Immature natural killer cell (primary cell): Measurements from ENCODE around the gene IGFBP7. TPM values are rescaled to one million over a fixed set of nuclear protein-coding genes. Genes with fewer than 3 reads are reported as not detected.
"Not testable (repeated sequence)": the region's sequence is repeated elsewhere in the genome, so short reads cannot be mapped to it uniquely, and the experiment has no call there.

Experiments used
- DNase-seq, 3 donors: peaks; one replicate each; pipeline ENCODE4 v3.0.0; 2022; ENCODE audit warnings: mixed read lengths in 1 of 3
- H3K27ac Mint-ChIP-seq, 6 donors: one replicate each; pipeline ENCODE4 v1.8.0; 2020; ENCODE audit warnings: mixed read lengths in 6 of 6, mild to moderate bottlenecking in 5 of 6, inconsistent platforms in 4 of 6, moderate library complexity in 3 of 6
- H3K27me3 Mint-ChIP-seq, 3 donors: one replicate each; pipeline ENCODE4 v1.8.0; 2020 to 2021; ENCODE audit warnings: low read depth in 3 of 3, mild to moderate bottlenecking in 3 of 3, mixed read lengths in 3 of 3, moderate library complexity in 3 of 3, inconsistent platforms in 1 of 3
- H3K36me3 Mint-ChIP-seq, 3 donors: one replicate each; pipeline ENCODE4 v1.8.0; 2020; ENCODE audit warnings: mixed read lengths in 3 of 3, inconsistent platforms in 2 of 3, mild to moderate bottlenecking in 2 of 3
- H3K4me1 Mint-ChIP-seq, 2 donors: one replicate each; pipeline ENCODE4 v1.8.0; 2020; ENCODE audit warnings: inconsistent platforms in 2 of 2, mild to moderate bottlenecking in 2 of 2, mixed read lengths in 2 of 2, moderate library complexity in 1 of 2
- H3K4me3 Mint-ChIP-seq, 5 donors: one replicate each; pipeline ENCODE4 v1.8.0; 2020; ENCODE audit warnings: mild to moderate bottlenecking in 5 of 5, mixed read lengths in 5 of 5, inconsistent platforms in 3 of 5, moderate library complexity in 3 of 5
- H3K9me3 Mint-ChIP-seq, 6 donors: one replicate each; pipeline ENCODE4 v1.8.0; 2020; ENCODE audit warnings: mild to moderate bottlenecking in 6 of 6, mixed read lengths in 6 of 6, inconsistent platforms in 4 of 6, moderate library complexity in 3 of 6
- polyA plus RNA-seq, 3 donors: library from polyadenylated mRNA; unstranded; fragments of 300-500 nt; fragmentation: Illumina TruSeq; gene quantifications; one replicate each; pipeline ENCODE4 v1.2.3, GENCODE V29; 2021

IGFBP7 gene
- polyA plus RNA-seq, 3 donors from 2014 or later = 192 to 270 (median 246) TPM

- H3K4me1 Mint-ChIP-seq = peaks cover 42 to 74% of the 10 kb centered on the region in 2 donors
- no peaks in the 10 kb centered on the region for H3K27me3 Mint-ChIP-seq
- H3K27ac Mint-ChIP-seq = no peak overlapping the region
Measured at GRCh38 chr4:57070461-57070860, 39.7 kb downstream of the IGFBP7 start.

DNA sequence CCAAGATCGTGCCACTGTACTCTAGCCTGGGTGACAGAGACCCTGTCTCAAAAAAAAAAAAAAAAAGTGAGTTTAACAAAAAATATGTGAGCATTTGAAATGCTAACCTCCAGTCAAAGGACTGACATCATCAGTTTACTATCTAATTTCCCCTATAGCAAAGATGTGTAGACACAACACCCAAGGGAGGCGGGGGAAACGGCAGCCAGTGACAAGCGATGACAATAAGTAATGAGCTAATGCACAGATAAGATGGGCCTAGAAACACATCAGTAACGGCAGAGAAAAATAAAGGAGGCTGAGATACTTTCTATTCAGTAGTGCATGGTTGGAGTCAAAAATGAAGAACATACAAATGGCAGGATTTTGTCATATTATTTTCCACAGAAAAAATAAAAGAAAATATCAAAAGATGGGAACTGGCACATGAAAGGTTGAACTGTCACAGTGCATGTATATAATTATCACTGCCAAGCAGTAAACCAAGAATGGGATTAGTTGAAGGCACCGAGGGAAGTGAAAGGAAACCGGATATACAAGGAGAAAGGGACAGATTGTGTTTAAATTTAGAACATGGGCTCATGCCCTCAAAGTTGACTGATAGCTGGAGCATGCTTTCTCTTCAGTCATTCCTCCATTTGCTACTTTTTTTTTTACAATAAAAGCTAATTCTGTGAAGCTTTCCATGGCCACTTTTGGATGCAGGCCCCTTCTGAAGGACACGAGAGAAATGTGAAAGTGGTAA is 41.8 kb downstream of the IGFBP7 start:
- H3K36me3 Mint-ChIP-seq = peaks cover 0 to 10% (median 0%) of the 10 kb centered on the region in 3 donors
- H3K4me1 Mint-ChIP-seq = peaks cover 30 to 58% of the 10 kb centered on the region in 2 donors
- H3K9me3 Mint-ChIP-seq = no peaks in the 10 kb centered on the region
- peak overlapping the region in 3 of 6 donors; percentile 15 to 33 (median 17) for H3K27ac Mint-ChIP-seq
- H3K4me3 Mint-ChIP-seq = no peak overlapping the region
- no peak for DNase-seq
- H3K27me3 Mint-ChIP-seq = no peaks in the 10 kb centered on the region

More at GRCh38 chr4:57070461-57070860, 39.7 kb downstream of the IGFBP7 start:
- H3K36me3 Mint-ChIP-seq = peaks cover 0 to 11% (median 6%) of the 10 kb centered on the region in 3 donors
- H3K4me3 Mint-ChIP-seq = no peak overlapping the region
- no peak for DNase-seq
- no peaks in the 10 kb centered on the region for H3K9me3 Mint-ChIP-seq

DNA sequence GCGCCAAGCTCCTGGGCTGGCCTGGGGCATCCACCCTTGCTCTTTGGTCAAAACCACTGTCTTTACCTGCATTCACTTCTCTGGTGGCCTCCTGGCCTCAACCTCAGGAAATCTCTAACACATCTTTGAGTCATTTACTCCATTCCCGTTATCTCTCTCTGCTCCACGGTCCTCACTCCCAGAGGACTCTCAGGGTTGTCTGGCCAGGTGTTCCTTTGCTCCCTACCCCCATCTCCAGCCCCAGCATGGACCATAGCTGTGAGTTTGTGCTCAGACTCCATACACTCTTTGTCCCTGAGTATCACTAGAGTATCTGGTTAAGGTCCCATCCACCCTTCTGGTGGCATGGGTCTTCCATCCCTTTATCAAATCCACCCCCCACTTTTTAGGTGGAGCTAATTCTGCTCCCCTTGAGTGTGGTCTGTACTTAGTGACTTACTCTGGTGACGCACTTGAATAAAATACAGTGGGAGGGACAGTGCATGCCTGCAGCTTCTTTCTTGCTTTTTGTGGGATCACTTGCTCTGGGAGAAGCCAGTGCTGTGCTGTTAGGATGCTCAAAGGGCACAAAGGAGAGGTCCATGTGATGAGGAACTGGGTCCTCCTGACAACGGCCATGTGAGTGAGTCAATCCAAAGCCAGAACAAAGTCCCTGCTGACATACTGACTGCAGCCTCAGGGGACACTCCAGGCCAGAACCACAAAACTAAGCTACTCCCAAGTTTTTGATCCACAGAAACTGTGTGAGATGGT is 44.3 kb downstream of the IGFBP7 start:
- no peak for DNase-seq
- Mint-ChIP-seq H3K27ac (peak overlapping the region in 2 of 6 donors; percentile 19 to 41), H3K4me1 (peaks cover 22 to 42% of the 10 kb centered on the region in 2 donors), H3K4me3 (peak overlapping the region in 1 of 5 donors; percentile 15), H3K36me3 (peaks cover 0 to 10% (median 0%) of the 10 kb centered on the region in 3 donors), H3K27me3 (no peaks in the 10 kb centered on the region), H3K9me3 (no peaks in the 10 kb centered on the region)

DNA sequence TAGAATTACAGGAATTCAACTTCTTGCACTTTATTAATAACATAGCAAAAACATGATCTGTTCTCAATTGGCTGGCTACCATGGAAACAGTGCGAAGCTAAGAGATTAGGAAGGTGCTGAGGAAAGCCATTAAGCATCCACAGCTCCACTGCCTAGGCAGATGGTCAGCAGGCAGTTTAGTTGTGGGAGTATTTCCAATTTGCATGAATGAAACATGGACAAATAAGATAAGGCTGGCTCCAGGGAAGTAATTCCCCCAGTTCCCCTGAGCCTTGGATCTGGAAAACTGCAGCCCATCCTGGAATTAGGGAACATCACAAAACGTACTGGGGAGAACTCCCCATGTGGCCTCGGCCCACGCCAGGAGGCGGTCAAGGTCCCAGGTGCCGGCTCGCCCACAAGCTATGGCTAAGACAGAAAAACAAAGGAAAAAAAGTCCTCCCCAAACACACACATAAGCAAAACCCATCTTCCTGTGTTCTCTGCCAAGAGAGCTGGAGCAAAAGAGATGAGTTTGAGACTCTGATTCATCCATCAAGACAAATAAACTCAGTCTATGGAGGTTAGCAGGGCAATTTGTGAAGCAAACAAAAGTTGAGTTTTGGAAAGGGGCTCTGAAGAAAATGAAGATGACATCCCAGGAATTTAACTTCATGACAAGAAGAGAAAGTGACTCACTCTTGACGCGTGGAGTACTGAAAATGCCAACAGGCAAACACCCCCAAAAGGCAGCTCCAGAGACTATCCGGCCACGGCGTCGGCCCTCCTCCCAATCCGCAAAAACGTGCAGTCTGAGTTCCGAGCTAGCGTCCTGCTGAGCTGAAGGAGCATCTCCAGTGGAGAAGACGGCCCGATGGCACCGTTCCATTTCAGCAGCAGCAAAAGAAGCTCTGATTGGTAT is 45.1 kb downstream of the IGFBP7 start:
- no peaks in the 10 kb centered on the region for H3K9me3 Mint-ChIP-seq
- H3K36me3 Mint-ChIP-seq = peaks cover 0 to 10% (median 0%) of the 10 kb centered on the region in 3 donors
- H3K27ac Mint-ChIP-seq = no peak overlapping the region
- no peaks in the 10 kb centered on the region for H3K27me3 Mint-ChIP-seq
- peak overlapping the region in 1 of 5 donors; percentile 27 for H3K4me3 Mint-ChIP-seq
- DNase-seq = no peak
- peaks cover 20 to 40% of the 10 kb centered on the region in 2 donors for H3K4me1 Mint-ChIP-seq

DNA sequence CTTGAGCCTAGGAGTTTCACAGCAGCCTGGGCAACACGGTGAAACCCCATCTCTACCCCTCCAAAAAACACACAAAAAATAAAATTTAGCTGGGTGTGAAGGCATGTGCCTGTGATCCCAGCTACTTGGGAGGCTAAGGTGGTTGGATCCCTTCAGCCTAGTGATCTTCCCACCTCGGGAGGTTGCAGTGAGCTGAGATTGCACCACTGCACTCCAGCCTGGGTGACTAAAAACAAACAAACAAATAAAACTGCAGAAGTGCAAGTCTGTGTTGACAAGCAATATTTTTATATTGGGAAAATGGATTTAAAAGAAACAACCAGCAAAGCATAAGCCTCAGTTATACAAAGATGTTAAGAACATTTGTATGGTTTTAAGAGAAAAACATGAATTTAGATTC is 46.1 kb downstream of the IGFBP7 start:
- no peak for DNase-seq
- no peak overlapping the region for H3K4me3 Mint-ChIP-seq
- no peak overlapping the region for H3K27ac Mint-ChIP-seq
- peaks cover 25 to 45% of the 10 kb centered on the region in 2 donors for H3K4me1 Mint-ChIP-seq
- H3K27me3 Mint-ChIP-seq = peaks cover 0 to 2% (median 0%) of the 10 kb centered on the region in 3 donors
- peaks cover 0 to 10% (median 3%) of the 10 kb centered on the region in 3 donors for H3K36me3 Mint-ChIP-seq
- H3K9me3 Mint-ChIP-seq = no peaks in the 10 kb centered on the region

GRCh38 chr4:57063518-57063917 is 46.7 kb downstream of the IGFBP7 start:
- no peaks in the 10 kb centered on the region for H3K9me3 Mint-ChIP-seq
- peaks cover 26 to 47% of the 10 kb centered on the region in 2 donors for H3K4me1 Mint-ChIP-seq
- no peak overlapping the region for H3K4me3 Mint-ChIP-seq
- H3K36me3 Mint-ChIP-seq = peaks cover 0 to 7% (median 6%) of the 10 kb centered on the region in 3 donors
- peak overlapping the region in 1 of 6 donors; percentile 12 for H3K27ac Mint-ChIP-seq
- H3K27me3 Mint-ChIP-seq = peaks cover 0 to 2% (median 0%) of the 10 kb centered on the region in 3 donors
- no peak for DNase-seq

DNA sequence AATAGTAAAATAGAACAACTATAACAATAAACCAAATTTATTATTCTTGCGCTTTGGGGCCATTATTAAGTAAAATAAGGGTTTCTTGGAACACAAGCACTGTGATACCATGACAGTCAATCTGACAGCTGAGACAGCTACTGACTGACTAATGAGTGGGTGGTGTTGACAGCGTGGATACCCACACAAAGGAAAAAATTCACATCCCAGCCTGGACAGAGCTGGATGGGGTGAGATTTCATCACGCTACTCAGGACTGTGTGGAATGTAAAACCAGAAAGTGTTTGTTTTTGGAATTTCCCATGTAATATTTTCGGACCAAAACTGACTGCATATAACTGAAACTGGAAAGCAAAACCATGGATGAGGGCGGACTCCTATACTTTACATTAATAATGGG is 48.8 kb downstream of the IGFBP7 start:
- peaks cover 0 to 6% (median 0%) of the 10 kb centered on the region in 3 donors for H3K36me3 Mint-ChIP-seq
- H3K4me3 Mint-ChIP-seq = no peak overlapping the region
- DNase-seq = no peak
- peaks cover 31 to 45% of the 10 kb centered on the region in 2 donors for H3K4me1 Mint-ChIP-seq
- H3K9me3 Mint-ChIP-seq = no peaks in the 10 kb centered on the region
- H3K27ac Mint-ChIP-seq = peak overlapping the region in 1 of 6 donors; percentile 28
- peaks cover 0 to 2% (median 0%) of the 10 kb centered on the region in 3 donors for H3K27me3 Mint-ChIP-seq

DNA sequence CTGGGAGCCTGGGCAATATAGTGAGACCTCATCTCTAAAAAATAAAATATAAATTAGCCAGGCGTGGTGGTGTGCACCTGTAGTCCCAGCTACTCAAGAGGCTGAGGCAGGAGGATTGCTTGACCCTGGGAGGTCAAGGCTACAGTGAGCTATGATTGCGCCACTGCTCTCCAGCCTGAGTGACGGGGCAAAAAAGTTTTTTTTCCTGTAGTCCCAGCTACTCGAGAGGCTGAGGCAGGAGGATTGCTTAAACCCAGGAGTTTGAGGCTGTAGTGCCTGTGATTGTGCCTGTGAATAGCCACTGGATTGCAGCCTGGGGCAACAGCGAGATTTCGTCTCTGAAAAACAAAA is 49.5 kb downstream of the IGFBP7 start:
- H3K36me3 Mint-ChIP-seq, DNase-seq, H3K4me3 Mint-ChIP-seq, H3K9me3 Mint-ChIP-seq, H3K27me3 Mint-ChIP-seq: not testable (repeated sequence)
- Mint-ChIP-seq H3K4me1 (peaks cover 33 to 45% of the 10 kb centered on the region in 2 donors), H3K27ac (peak overlapping the region in 1 of 6 donors; percentile 10)

DNA sequence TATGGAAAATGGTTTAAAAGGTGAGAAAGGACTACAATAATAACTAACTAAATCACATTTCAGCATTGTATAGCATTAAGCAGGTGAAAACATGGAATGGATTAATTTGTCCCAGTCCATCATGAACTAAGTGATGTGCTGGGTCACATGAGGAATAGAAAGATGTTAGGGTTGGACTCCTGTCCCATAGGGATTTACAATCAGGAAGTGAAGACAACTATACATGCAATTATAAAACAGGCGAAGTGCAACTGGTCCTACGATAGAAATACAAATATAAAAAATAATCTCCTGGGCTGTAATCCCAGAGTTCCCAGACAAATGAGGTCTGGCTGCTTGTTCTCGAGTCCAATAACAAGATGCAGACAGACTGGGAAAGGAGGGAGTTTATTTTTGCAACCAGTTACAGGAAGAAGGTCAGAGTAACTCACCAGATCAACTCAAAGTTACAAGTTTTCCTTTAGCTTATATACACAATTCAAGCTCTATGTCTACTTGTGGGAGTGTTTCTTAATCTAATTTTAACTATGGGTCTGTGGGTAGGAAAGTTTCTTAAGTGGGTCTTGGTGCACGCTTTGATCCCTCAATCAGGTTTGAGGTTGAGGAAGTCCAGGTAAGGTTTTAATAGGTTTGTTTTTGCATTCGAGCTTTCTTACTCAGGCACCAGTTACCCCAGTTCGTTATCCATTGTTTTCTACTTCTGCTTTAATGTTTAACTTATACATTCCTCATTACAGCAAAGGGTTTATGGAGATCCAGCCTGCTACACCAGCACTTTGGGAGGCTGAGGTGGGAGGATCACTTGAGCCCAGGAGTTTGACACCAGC is 50.1 kb downstream of the IGFBP7 start:
- no peaks in the 10 kb centered on the region for H3K9me3 Mint-ChIP-seq
- no peak for DNase-seq
- H3K4me1 Mint-ChIP-seq = peaks cover 32 to 45% of the 10 kb centered on the region in 2 donors
- peak overlapping the region in 2 of 6 donors; percentile 10 to 89 for H3K27ac Mint-ChIP-seq
- H3K4me3 Mint-ChIP-seq = no peak overlapping the region
- peaks cover 3 to 6% (median 3%) of the 10 kb centered on the region in 3 donors for H3K36me3 Mint-ChIP-seq
- peaks cover 0 to 2% (median 2%) of the 10 kb centered on the region in 3 donors for H3K27me3 Mint-ChIP-seq

DNA sequence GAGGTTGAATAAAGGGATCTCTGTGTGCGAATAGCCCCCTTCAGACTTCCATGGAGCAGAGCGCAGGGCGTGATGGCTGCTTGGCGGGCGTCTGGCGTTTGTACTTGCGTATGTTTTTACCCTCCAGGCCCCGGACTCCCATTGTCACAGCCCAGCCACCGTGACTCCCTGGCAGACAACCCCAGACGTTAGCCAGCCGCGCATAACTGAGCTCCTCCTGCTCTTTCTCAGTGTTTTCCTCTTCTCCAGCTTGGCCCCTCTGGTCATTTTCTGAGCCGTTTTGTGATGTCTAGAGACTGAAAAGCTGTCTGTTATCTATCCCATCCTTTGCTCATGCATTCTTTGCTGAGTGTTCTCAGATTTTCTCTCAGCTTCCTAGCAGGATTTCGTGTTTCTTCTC is 54.3 kb downstream of the IGFBP7 start:
- peaks cover 0 to 2% (median 2%) of the 10 kb centered on the region in 3 donors for H3K27me3 Mint-ChIP-seq
- no peaks in the 10 kb centered on the region for H3K9me3 Mint-ChIP-seq
- peaks cover 3 to 7% (median 6%) of the 10 kb centered on the region in 3 donors for H3K36me3 Mint-ChIP-seq
- no peak overlapping the region for H3K4me3 Mint-ChIP-seq
- no peak for DNase-seq
- H3K4me1 Mint-ChIP-seq = peaks cover 30 to 47% of the 10 kb centered on the region in 2 donors
- H3K27ac Mint-ChIP-seq = peak overlapping the region in 1 of 6 donors; percentile 8

DNA sequence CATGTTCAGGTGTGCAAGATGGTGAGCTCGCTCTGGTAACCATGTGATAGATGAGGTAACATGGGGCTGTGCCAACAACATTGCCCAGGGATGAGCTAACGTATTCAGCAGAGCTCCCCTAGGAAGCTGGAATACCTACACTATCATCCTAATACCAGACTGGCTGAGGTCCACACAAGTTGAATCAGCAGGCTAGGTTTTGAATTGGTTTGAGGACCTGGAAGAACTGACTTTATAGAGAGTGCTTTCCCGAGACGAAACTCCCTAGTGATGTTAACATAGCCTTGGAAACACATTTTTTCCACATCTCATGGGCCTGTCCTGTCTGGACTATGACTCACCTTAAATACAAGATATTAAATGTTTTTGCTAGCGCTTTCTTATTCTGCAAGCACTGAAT is 56.7 kb downstream of the IGFBP7 start:
- H3K4me3 Mint-ChIP-seq = no peak overlapping the region
- DNase-seq = no peak
- H3K36me3 Mint-ChIP-seq = peaks cover 0 to 7% (median 3%) of the 10 kb centered on the region in 3 donors
- H3K27ac Mint-ChIP-seq = no peak overlapping the region
- peaks cover 0 to 2% (median 0%) of the 10 kb centered on the region in 3 donors for H3K27me3 Mint-ChIP-seq
- peaks cover 21 to 36% of the 10 kb centered on the region in 2 donors for H3K4me1 Mint-ChIP-seq
- H3K9me3 Mint-ChIP-seq = peaks cover 0 to 2% (median 0%) of the 10 kb centered on the region in 6 donors

DNA sequence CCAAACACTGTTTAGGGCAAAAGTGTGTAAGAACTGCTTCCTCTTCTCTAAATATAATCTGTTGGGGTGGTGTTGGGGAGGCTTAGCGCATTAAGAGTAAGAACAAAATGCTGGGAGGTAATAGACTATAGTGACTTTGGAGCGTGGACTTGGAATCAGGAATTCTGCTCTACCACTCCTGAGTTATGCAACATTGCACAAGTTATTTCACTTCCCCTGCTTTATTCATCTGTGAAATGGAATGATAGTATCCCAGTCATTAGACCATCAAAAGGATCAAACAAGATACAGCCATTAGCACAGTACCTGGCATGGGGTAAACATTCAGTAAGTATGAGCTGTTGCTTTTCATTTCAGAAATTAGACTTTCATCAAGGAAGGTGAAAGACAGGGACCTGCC is 58.7 kb downstream of the IGFBP7 start:
- H3K4me3 Mint-ChIP-seq = no peak overlapping the region
- peaks cover 0 to 2% (median 1%) of the 10 kb centered on the region in 3 donors for H3K27me3 Mint-ChIP-seq
- no peak for DNase-seq
- peaks cover 0 to 2% (median 0%) of the 10 kb centered on the region in 6 donors for H3K9me3 Mint-ChIP-seq
- peaks cover 13 to 31% of the 10 kb centered on the region in 2 donors for H3K4me1 Mint-ChIP-seq
- H3K27ac Mint-ChIP-seq = peak overlapping the region in 2 of 6 donors; percentile 24 to 56
- H3K36me3 Mint-ChIP-seq = peaks cover 3 to 8% (median 7%) of the 10 kb centered on the region in 3 donors
